ENCODE measurements around the gene ZSWIM4. TPM values are rescaled to one million over a fixed set of nuclear protein-coding genes. Genes with fewer than 3 reads are reported as not detected.

The ZSWIM4 gene
- polyA plus RNA-seq, 3 donors = 0.19 to 1.1 (median 0.23) TPM

DNA sequence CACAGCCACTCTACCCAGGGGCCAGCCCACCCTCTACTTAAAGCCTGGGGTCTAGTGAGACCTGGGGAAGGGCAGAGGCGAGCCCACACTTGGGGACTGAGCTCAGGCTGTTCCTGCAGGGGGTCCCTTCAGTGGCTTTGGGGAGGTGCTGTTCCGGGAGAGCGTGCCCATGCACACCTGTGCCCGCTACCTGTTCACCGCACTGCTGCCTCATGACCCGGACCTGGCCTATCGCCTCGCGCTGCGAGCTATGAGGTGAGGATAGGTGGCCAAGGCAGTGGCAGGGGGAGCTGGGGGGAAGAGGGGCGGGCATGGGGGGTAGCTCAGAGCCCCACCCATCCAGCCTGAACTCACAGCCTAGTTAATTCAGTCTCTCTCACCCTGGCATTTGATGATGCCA lies 24.0 kb downstream of the ZSWIM4 start:
- peaks cover 0 to 2% (median 1%) of the 10 kb centered on the region in 3 donors for H3K27me3 Mint-ChIP-seq (ENCODE audit: low read depth in 3 of 3)
- intact Hi-C loops (cut with micrococcal nuclease) = no loop called here
- H3K27ac ChIP-seq (ENCODE audit: low read depth in 1 of 2, low read length in 2 of 2) = no peak overlapping the region
- no peaks in the 10 kb centered on the region for H3K27me3 ChIP-seq (ENCODE audit: control insufficient read depth in 2 of 2, insufficient read depth in 2 of 2, low read length in 2 of 2)
- no peak overlapping the region for H3K27ac Mint-ChIP-seq
- no peak overlapping the region for H3K9ac ChIP-seq (ENCODE audit: insufficient read depth, low read length, poor library complexity, severe bottlenecking)
- no peaks in the 10 kb centered on the region for H4K20me1 ChIP-seq (ENCODE audit: insufficient read depth, low read length)
- peaks cover 0 to 2% (median 0%) of the 10 kb centered on the region in 7 donors for H3K9me3 Mint-ChIP-seq
- H3K4me2 ChIP-seq (replicated peaks; ENCODE audit: extremely low read depth, low read length, poor library complexity, severe bottlenecking) = no peak overlapping the region
- H3K4me3 Mint-ChIP-seq = no peak overlapping the region
- no CpG with 5 or more reads among the region's 11 CpGs for WGBS (ENCODE audit: insufficient coverage)
- no peak overlapping the region for H2AFZ ChIP-seq (ENCODE audit: insufficient read depth, low read depth, low read length, poor library complexity, severe bottlenecking)
- peaks cover 11 to 49% of the 10 kb centered on the region in 2 donors for H3K36me3 Mint-ChIP-seq
- H3K4me1 ChIP-seq (ENCODE audit: control insufficient read depth in 1 of 2, insufficient read depth in 2 of 2, low read length in 2 of 2) = peaks cover 6 to 24% of the 10 kb centered on the region in 2 donors
- H3K79me2 ChIP-seq (ENCODE audit: insufficient read depth, low read length) = no peaks in the 10 kb centered on the region
- DNase-seq = no peak
- no peaks in the 10 kb centered on the region for H3K9me3 ChIP-seq (replicated peaks in 1 of 2; ENCODE audit: control insufficient read depth in 1 of 2, insufficient read depth in 1 of 2, low read length in 2 of 2)
- H3K36me3 ChIP-seq (replicated peaks in 1 of 2; ENCODE audit: control insufficient read depth in 1 of 2, insufficient read depth in 2 of 2, low read length in 2 of 2) = peaks cover 0 to 13% of the 10 kb centered on the region in 2 donors
- peaks cover 22% of the 10 kb centered on the region for H3K4me1 Mint-ChIP-seq
- TF ChIP-seq, protein P1, sequence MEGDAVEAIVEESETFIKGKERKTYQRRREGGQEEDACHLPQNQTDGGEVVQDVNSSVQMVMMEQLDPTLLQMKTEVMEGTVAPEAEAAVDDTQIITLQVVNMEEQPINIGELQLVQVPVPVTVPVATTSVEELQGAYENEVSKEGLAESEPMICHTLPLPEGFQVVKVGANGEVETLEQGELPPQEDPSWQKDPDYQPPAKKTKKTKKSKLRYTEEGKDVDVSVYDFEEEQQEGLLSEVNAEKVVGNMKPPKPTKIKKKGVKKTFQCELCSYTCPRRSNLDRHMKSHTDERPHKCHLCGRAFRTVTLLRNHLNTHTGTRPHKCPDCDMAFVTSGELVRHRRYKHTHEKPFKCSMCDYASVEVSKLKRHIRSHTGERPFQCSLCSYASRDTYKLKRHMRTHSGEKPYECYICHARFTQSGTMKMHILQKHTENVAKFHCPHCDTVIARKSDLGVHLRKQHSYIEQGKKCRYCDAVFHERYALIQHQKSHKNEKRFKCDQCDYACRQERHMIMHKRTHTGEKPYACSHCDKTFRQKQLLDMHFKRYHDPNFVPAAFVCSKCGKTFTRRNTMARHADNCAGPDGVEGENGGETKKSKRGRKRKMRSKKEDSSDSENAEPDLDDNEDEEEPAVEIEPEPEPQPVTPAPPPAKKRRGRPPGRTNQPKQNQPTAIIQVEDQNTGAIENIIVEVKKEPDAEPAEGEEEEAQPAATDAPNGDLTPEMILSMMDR (IDR thresholded peaks at IDR 0.05) = no peak
- no peak overlapping the region for H3K4me3 ChIP-seq (replicated peaks in 1 of 3; ENCODE audit: low read depth in 2 of 3, low read length in 3 of 3)

GRCh38 chr19:13821292-13821691 lies 26.0 kb downstream of the ZSWIM4 start:
- Histone ChIP-seq H3K27ac (ENCODE audit: low read depth in 1 of 2, low read length in 2 of 2) (no peak overlapping the region), H3K27me3 (ENCODE audit: control insufficient read depth in 2 of 2, insufficient read depth in 2 of 2, low read length in 2 of 2) (no peaks in the 10 kb centered on the region), H4K20me1 (ENCODE audit: insufficient read depth, low read length) (no peaks in the 10 kb centered on the region), H3K79me2 (ENCODE audit: insufficient read depth, low read length) (no peaks in the 10 kb centered on the region), H3K9me3 (replicated peaks in 1 of 2; ENCODE audit: control insufficient read depth in 1 of 2, insufficient read depth in 1 of 2, low read length in 2 of 2) (no peaks in the 10 kb centered on the region), H3K4me2 (replicated peaks; ENCODE audit: extremely low read depth, low read length, poor library complexity, severe bottlenecking) (no peak overlapping the region), H3K4me3 (replicated peaks in 1 of 3; ENCODE audit: low read depth in 2 of 3, low read length in 3 of 3) (no peak overlapping the region), H3K36me3 (replicated peaks in 1 of 2; ENCODE audit: control insufficient read depth in 1 of 2, insufficient read depth in 2 of 2, low read length in 2 of 2) (peaks cover 0 to 13% of the 10 kb centered on the region in 2 donors), H3K9ac (ENCODE audit: insufficient read depth, low read length, poor library complexity, severe bottlenecking) (no peak overlapping the region), H3K4me1 (ENCODE audit: control insufficient read depth in 1 of 2, insufficient read depth in 2 of 2, low read length in 2 of 2) (peaks cover 3 to 14% of the 10 kb centered on the region in 2 donors), H2AFZ (ENCODE audit: insufficient read depth, low read depth, low read length, poor library complexity, severe bottlenecking) (no peak overlapping the region)
- Mint-ChIP-seq H3K27ac (no peak overlapping the region), H3K27me3 (ENCODE audit: low read depth in 3 of 3) (peaks cover 0 to 2% (median 1%) of the 10 kb centered on the region in 3 donors), H3K4me3 (no peak overlapping the region), H3K9me3 (peaks cover 0 to 2% (median 0%) of the 10 kb centered on the region in 7 donors), H3K36me3 (peaks cover 14 to 45% of the 10 kb centered on the region in 2 donors), H3K4me1 (peaks cover 19% of the 10 kb centered on the region)
- WGBS (ENCODE audit: insufficient coverage) = 100% methylated on average over 2 of the region's 2 CpGs
- no peak for DNase-seq
- TF ChIP-seq, protein P1 (IDR thresholded peaks at IDR 0.05) = no peak
- intact Hi-C loops (cut with micrococcal nuclease) = no loop called here

Data from CD14-positive monocyte (primary cell).